OCI-LY3 (cell line): ENCODE results near the gene BRF1.

Experiments
- H2AFZ ChIP-seq: fragments of 200-600, 300-600 bp; shearing (Covaris generic); 2 replicates; pipeline ENCODE4 v1.6.0; 2014; ENCODE audit warnings: antibody characterized with exemption, low read depth, low read length
- H3K27ac ChIP-seq: fragments of 200-600, 300-600 bp; sonication (generic); 2 replicates; pipeline ENCODE4 v1.5.1; 2014; ENCODE audit warnings: mild to moderate bottlenecking, low read length, moderate library complexity, mixed read lengths
- H3K27me3 ChIP-seq: fragments of 200-600, 300-600 bp; sonication (generic); 2 replicates; pipeline ENCODE4 v1.6.1; 2014; ENCODE audit warnings: low read depth, low read length, mixed read lengths
- H3K36me3 ChIP-seq: fragments of 200-600, 300-600 bp; sonication (generic); replicated peaks from 2 replicates; pipeline ENCODE3; 2014; ENCODE audit warnings: low read depth, low read length, mixed read lengths
- H3K4me1 ChIP-seq: fragments of 300-600, 200-600 bp; sonication (generic); 2 replicates; pipeline ENCODE4 v1.6.1; 2014; ENCODE audit warnings: low read length, mixed read lengths
- H3K4me2 ChIP-seq: fragments of 200-600, 300-600 bp; sonication (generic); 2 replicates; pipeline ENCODE4 v1.6.1; 2014; ENCODE audit warnings: low read length, mixed read lengths
- H3K4me3 ChIP-seq: fragments of 300-600, 200-600 bp; sonication (generic); 2 replicates; pipeline ENCODE4 v1.5.1; 2014; ENCODE audit warnings: antibody characterized with exemption, mild to moderate bottlenecking, low read length, moderate library complexity
- H3K79me2 ChIP-seq: fragments of 300-600, 200-600 bp; shearing (Covaris generic); 2 replicates; pipeline ENCODE4 v1.6.1; 2014; ENCODE audit warnings: mild to moderate bottlenecking, low read length, mixed read lengths
- H3K9ac ChIP-seq: fragments of 300-600, 200-600 bp; shearing (Covaris generic); 2 replicates; pipeline ENCODE4 v1.6.0; 2014; ENCODE audit warnings: mild to moderate bottlenecking, low read length, moderate library complexity
- H3K9me3 ChIP-seq: fragments of 200-600, 300-600 bp; shearing (Covaris generic); 2 replicates; pipeline ENCODE4 v1.6.1; 2014; ENCODE audit warnings: low read length, mixed read lengths; ENCODE audit not compliant: insufficient read depth
- H4K20me1 ChIP-seq: fragments of 200-600, 300-600 bp; sonication (generic); 2 replicates; pipeline ENCODE4 v1.6.1; 2016; ENCODE audit warnings: low read length, mixed read lengths; ENCODE audit not compliant: insufficient read depth
- CTCF ChIP-seq: fragments of 200-600, 300-600 bp; sonication (generic); IDR thresholded peaks from 2 replicates; pipeline ENCODE4 v1.5.1; 2014; ENCODE audit warnings: antibody characterized with exemption, low read length, low read depth
- EZH2phosphoT487 ChIP-seq: fragments of 200-600 bp; shearing (Covaris generic); IDR thresholded peaks from 2 replicates; pipeline ENCODE4 v1.6.1; 2018; ENCODE audit warnings: antibody characterized with exemption, mixed run types, low read depth

Gene BRF1

DNA sequence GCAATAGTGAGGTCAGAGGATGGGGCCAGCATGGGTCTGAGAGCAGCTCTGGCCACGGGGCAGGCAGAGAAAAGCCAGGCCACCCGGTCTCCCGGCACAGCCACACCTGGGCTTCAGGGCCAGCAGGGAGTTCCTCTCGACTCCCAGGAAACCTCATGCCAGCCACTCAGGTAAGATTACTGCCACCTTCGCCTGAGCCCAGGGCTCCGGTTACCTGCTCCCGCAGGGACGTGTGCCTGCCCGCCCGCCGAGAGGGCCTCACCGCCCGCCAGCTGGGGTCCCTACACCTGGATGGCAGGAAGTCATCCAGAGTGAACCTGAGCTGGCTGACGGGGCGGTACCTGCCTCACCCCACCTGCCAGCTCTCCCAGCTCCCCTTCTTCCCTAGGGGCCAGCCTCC, 139.5 kb downstream of the BRF1 start:
- no peak overlapping the region for H3K4me2 ChIP-seq
- TF ChIP-seq EZH2phosphoT487 (no peak), CTCF (no peak)
- H3K4me1 ChIP-seq: no peaks in the 10 kb centered on the region
- H3K79me2 ChIP-seq: no peaks in the 10 kb centered on the region
- H3K27ac ChIP-seq: no peak overlapping the region
- H3K36me3 ChIP-seq: no peaks in the 10 kb centered on the region
- no peak overlapping the region for H3K4me3 ChIP-seq
- no peaks in the 10 kb centered on the region for H4K20me1 ChIP-seq
- H3K27me3 ChIP-seq: no peaks in the 10 kb centered on the region
- H3K9me3 ChIP-seq: no peaks in the 10 kb centered on the region
- H2AFZ ChIP-seq: no peak overlapping the region
- no peak overlapping the region for H3K9ac ChIP-seq

- no peak overlapping the region for H3K9ac ChIP-seq
- H3K27me3 ChIP-seq: no peaks in the 10 kb centered on the region
- H3K4me3 ChIP-seq: no peak overlapping the region
- H3K79me2 ChIP-seq: no peaks in the 10 kb centered on the region
- H3K4me1 ChIP-seq: no peaks in the 10 kb centered on the region
- no peak overlapping the region for H3K27ac ChIP-seq
- no peaks in the 10 kb centered on the region for H4K20me1 ChIP-seq
- no peaks in the 10 kb centered on the region for H3K9me3 ChIP-seq
- TF ChIP-seq CTCF (no peak), EZH2phosphoT487 (no peak)
- no peaks in the 10 kb centered on the region for H3K36me3 ChIP-seq
- no peak overlapping the region for H3K4me2 ChIP-seq
- no peak overlapping the region for H2AFZ ChIP-seq
Measured at GRCh38 chr14:105160776-105161175, 140.0 kb downstream of the BRF1 start.

DNA sequence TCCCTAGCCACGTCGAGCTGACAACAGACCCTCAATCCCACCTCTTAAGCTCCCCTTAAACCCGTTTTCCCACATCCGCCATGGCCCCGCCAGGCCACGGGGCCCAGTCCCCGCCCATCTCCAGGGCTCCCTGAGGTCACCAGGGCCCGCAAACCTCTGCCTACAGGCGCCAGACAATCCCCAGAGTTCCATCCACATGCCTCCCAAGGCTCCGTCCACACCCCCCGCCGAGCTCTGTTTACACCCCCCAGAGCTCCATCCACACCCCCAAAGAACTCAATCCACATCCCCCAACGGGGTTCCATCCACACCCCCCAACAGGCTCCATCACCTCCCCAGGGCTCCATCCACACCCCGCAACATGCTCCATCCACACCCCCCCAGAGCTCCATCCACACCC, 141.5 kb downstream of the BRF1 start:
- no peaks in the 10 kb centered on the region for H3K27me3 ChIP-seq
- H3K27ac ChIP-seq: no peak overlapping the region
- H3K36me3 ChIP-seq: no peaks in the 10 kb centered on the region
- no peak overlapping the region for H3K9ac ChIP-seq
- no peaks in the 10 kb centered on the region for H3K79me2 ChIP-seq
- no peaks in the 10 kb centered on the region for H4K20me1 ChIP-seq
- no peak overlapping the region for H2AFZ ChIP-seq
- TF ChIP-seq CTCF: no peak
- TF ChIP-seq EZH2phosphoT487: no peak
- no peaks in the 10 kb centered on the region for H3K4me1 ChIP-seq
- no peaks in the 10 kb centered on the region for H3K9me3 ChIP-seq
- H3K4me3 ChIP-seq: no peak overlapping the region
- H3K4me2 ChIP-seq: no peak overlapping the region
